Epithelial cell of esophagus (primary cell): ENCODE data around the gene FGFR1OP2.

Source experiments
- DNase-seq: peaks from one replicate; pipeline ENCODE4 v3.0.0; 2010; ENCODE audit warnings: low read depth
- H3K4me3 ChIP-seq: 2 replicates; pipeline ENCODE4 v1.5.1; 2011; ENCODE audit warnings: mild to moderate bottlenecking, low read length, control low read depth
- CTCF ChIP-seq: IDR thresholded peaks from 2 replicates; pipeline ENCODE4 v1.5.1; 2011; ENCODE audit warnings: low read depth, mild to moderate bottlenecking, low read length, control low read depth, inconsistent platforms; ENCODE audit not compliant: insufficient read depth; ENCODE audit errors: missing control alignments

FGFR1OP2 gene

GRCh38 chr12:26982866-26983265 lies 44.6 kb downstream of the FGFR1OP2 start:
- no peak overlapping the region for H3K4me3 ChIP-seq

GRCh38 chr12:26987634-26988424 lies 49.6 kb downstream of the FGFR1OP2 start:
- TF ChIP-seq CTCF = no peak
- no peak overlapping the region for H3K4me3 ChIP-seq
- DNase-seq = no peak

More at GRCh38 chr12:26982866-26983265, 44.6 kb downstream of the FGFR1OP2 start:
- DNase-seq = no peak
- TF ChIP-seq CTCF = no peak

GRCh38 chr12:26988703-26989102 lies 50.4 kb downstream of the FGFR1OP2 start:
- H3K4me3 ChIP-seq = no peak overlapping the region
- DNase-seq = no peak
- no peak for TF ChIP-seq CTCF

- H3K4me3 ChIP-seq = no peak overlapping the region
- TF ChIP-seq CTCF = no peak
- no peak for DNase-seq
Measured at GRCh38 chr12:26989873-26990272, 51.6 kb downstream of the FGFR1OP2 start.

DNA sequence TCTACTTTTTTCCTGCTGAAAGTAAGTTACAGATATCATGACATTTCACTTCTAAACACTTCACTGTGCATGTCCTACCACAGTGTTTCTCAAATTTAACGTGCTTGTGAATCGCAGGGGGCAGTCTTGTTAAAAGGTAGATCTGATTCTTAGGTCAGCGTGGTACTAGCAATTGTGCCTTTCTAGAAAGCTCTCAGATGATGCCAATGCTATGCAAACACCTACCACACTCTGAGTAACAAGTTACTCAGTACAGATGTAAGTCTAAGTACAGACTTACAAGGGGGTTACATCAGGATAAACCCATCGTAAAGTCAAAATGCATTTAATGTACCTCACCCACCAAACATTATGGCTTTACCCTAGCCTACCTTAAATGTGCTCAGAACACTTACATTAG lies 53.6 kb downstream of the FGFR1OP2 start:
- H3K4me3 ChIP-seq = no peak overlapping the region
- no peak for TF ChIP-seq CTCF
- DNase-seq = no peak

DNA sequence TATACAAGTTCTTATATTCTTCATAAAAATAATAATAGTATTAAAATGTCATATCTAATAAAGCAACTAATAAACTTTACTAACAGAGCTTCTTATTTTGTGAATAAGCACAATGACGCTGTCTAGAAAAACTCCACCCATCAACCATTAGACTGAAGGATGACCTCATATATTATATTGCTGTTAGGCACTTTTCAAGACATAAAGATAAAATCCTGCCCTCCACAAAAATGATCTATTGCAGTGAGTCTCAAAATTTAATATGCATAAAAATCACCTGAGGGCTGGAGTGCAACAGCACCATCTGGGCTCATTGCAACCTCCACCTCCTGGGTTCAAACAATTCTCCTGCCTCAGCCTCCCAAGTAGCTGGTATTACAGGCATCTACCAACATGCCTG lies 55.8 kb downstream of the FGFR1OP2 start:
- no peak for DNase-seq
- H3K4me3 ChIP-seq = no peak overlapping the region
- no peak for TF ChIP-seq CTCF

GRCh38 chr12:26995706-26996105 lies 57.4 kb downstream of the FGFR1OP2 start:
- TF ChIP-seq CTCF = no peak
- no peak for DNase-seq
- no peak overlapping the region for H3K4me3 ChIP-seq
